HG03175 (cell line): ENCODE data around the gene HDAC8.
"Not testable (repeated sequence)": the region's sequence is repeated elsewhere in the genome, so short reads cannot be mapped to it uniquely, and the experiment has no call there.

Experiments
- ATAC-seq: cut with Tn5 transposase; IDR thresholded peaks from one replicate; pipeline ENCODE4 v1.9.1; 2021; ENCODE audit warnings: mild to moderate bottlenecking, moderate library complexity; ENCODE audit not compliant: unreplicated experiment

Gene HDAC8

GRCh38 chrX:72536542-72536941, 36.1 kb downstream of the HDAC8 start:
- no peak for ATAC-seq

GRCh38 chrX:72532366-72532765, 40.3 kb downstream of the HDAC8 start:
- ATAC-seq, result no peak

GRCh38 chrX:72526534-72527508, 45.8 kb downstream of the HDAC8 start:
- no peak for ATAC-seq

- ATAC-seq, result peak; percentile 81
Observed at GRCh38 chrX:72498782-72499181, 73.9 kb downstream of the HDAC8 start.

- ATAC-seq, result no peak
Observed at GRCh38 chrX:72495046-72495445, 77.6 kb downstream of the HDAC8 start.

- ATAC-seq, result peak; percentile 91
Observed at GRCh38 chrX:72492499-72492898, 80.1 kb downstream of the HDAC8 start.

GRCh38 chrX:72490221-72490620, 82.4 kb downstream of the HDAC8 start:
- not testable (repeated sequence) for ATAC-seq

GRCh38 chrX:72487661-72488060, 85.0 kb downstream of the HDAC8 start:
- ATAC-seq, result no peak

- no peak for ATAC-seq
Observed at GRCh38 chrX:72479324-72480274, 93.0 kb downstream of the HDAC8 start.

- no peak for ATAC-seq
Observed at GRCh38 chrX:72478853-72479252, 93.8 kb downstream of the HDAC8 start.

GRCh38 chrX:72478351-72478750, 94.3 kb downstream of the HDAC8 start:
- ATAC-seq, result no peak

- ATAC-seq, result no peak
Observed at GRCh38 chrX:72477781-72478181, 94.9 kb downstream of the HDAC8 start.

- no peak for ATAC-seq
Observed at GRCh38 chrX:72477376-72477775, 95.3 kb downstream of the HDAC8 start.

GRCh38 chrX:72475952-72476668, 96.5 kb downstream of the HDAC8 start:
- ATAC-seq, result no peak

- no peak for ATAC-seq
Observed at GRCh38 chrX:72475338-72475737, 97.3 kb downstream of the HDAC8 start.

- ATAC-seq, result no peak
Observed at GRCh38 chrX:72470532-72471223, 102.0 kb downstream of the HDAC8 start.

- ATAC-seq, result no peak
Observed at GRCh38 chrX:72470117-72470516, 102.5 kb downstream of the HDAC8 start.

GRCh38 chrX:72468607-72469006, 104.0 kb downstream of the HDAC8 start:
- no peak for ATAC-seq

- ATAC-seq, result no peak
Observed at GRCh38 chrX:72467135-72467534, 105.5 kb downstream of the HDAC8 start.

GRCh38 chrX:72466493-72466892, 106.2 kb downstream of the HDAC8 start:
- ATAC-seq, result no peak
